HepG2 (cell line): ENCODE measurements around the gene CTU2. TPM values are rescaled to one million over a fixed set of nuclear protein-coding genes. Genes with fewer than 3 reads are reported as not detected.

Source experiments
- PLRG1 ChIP-seq: fragments of 450-650 bp; conservative IDR thresholded peaks from 2 replicates; pipeline ENCODE4 v1.6.1; 2016
- ZNF30 ChIP-seq: sonication (generic); formaldehyde crosslinking; IDR thresholded peaks from 2 replicates; pipeline ENCODE4 v1.5.0; 2020; ENCODE audit warnings: mild to moderate bottlenecking, missing genetic modification reagents
- ZNF615 ChIP-seq: sonication (generic); formaldehyde crosslinking; IDR thresholded peaks from 2 replicates; pipeline ENCODE4 v1.5.0; 2020; ENCODE audit warnings: mild to moderate bottlenecking, missing genetic modification reagents, borderline replicate concordance
- ZNF773 ChIP-seq: sonication (generic); formaldehyde crosslinking; IDR thresholded peaks from 2 replicates; pipeline ENCODE4 v1.4.0; 2020; ENCODE audit warnings: missing genetic modification reagents, borderline replicate concordance
- polyA plus RNA-seq, 8 experiments: library from polyadenylated mRNA; depleted of rRNA in 3 of 8; stranded (reverse) in 7 of 8; unstranded in 1 of 8; fragments of >200 nt; fragmentation: Illumina TruSeq in 4 of 8; extraction: Trizol in 4 of 8; gene quantifications; 2 replicates each; pipeline versions ENCODE4 v1.2.1 to v1.2.3, GENCODE V29; 2011 to 2016; ENCODE audit warnings: low read depth in 4 of 8, missing spikeins in 1 of 8, mixed read lengths in 1 of 8; ENCODE audit not compliant: insufficient read depth in 1 of 8
- total RNA-seq, 5 experiments: library from RNA; depleted of rRNA; stranded (reverse); fragments of >200 nt; fragmentation: Illumina TruSeq; extraction: Trizol; gene quantifications; 2 replicates each; pipeline ENCODE4 v1.2.3, GENCODE V29; 2016; ENCODE audit warnings: low read depth in 1 of 5
- TF ChIP-seq, protein P1 (sequence below): sonication (generic); formaldehyde crosslinking; IDR thresholded peaks from 2 replicates; pipeline ENCODE4 v1.8.1; 2023; ENCODE audit warnings: mild to moderate bottlenecking, moderate library complexity, missing genetic modification reagents
- TF ChIP-seq, protein P2 (sequence below), 2 experiments: IDR thresholded peaks; 2 replicates each; pipeline ENCODE4 v1.6.1; 2011 to 2012; ENCODE audit warnings: low read length in 2 of 2, borderline replicate concordance in 1 of 2, low read depth in 1 of 2, mild to moderate bottlenecking in 1 of 2, moderate library complexity in 1 of 2
- TF ChIP-seq, protein P3 (sequence below), 2 experiments: fragments of 450-650 bp in 1 of 2; sonication (generic) in 1 of 2; formaldehyde crosslinking in 1 of 2; IDR thresholded peaks; 2 replicates each; pipeline versions ENCODE4 v1.6.1 to v1.8.0; 2016 to 2022; ENCODE audit warnings: antibody characterized with exemption in 1 of 2, mild to moderate bottlenecking in 1 of 2, missing genetic modification reagents in 1 of 2
- TF ChIP-seq, protein P4 (sequence below): sonication (generic); formaldehyde crosslinking; IDR thresholded peaks from 2 replicates; pipeline ENCODE4 v1.4.0; 2020; ENCODE audit warnings: missing genetic modification reagents

CTU2 gene
- total and polyA plus RNA-seq, 2 of the 13 experiments (the other 11 are each of a cell fraction or from before 2014, with no cell fraction given) = 13.3 to 21.9 TPM

DNA sequence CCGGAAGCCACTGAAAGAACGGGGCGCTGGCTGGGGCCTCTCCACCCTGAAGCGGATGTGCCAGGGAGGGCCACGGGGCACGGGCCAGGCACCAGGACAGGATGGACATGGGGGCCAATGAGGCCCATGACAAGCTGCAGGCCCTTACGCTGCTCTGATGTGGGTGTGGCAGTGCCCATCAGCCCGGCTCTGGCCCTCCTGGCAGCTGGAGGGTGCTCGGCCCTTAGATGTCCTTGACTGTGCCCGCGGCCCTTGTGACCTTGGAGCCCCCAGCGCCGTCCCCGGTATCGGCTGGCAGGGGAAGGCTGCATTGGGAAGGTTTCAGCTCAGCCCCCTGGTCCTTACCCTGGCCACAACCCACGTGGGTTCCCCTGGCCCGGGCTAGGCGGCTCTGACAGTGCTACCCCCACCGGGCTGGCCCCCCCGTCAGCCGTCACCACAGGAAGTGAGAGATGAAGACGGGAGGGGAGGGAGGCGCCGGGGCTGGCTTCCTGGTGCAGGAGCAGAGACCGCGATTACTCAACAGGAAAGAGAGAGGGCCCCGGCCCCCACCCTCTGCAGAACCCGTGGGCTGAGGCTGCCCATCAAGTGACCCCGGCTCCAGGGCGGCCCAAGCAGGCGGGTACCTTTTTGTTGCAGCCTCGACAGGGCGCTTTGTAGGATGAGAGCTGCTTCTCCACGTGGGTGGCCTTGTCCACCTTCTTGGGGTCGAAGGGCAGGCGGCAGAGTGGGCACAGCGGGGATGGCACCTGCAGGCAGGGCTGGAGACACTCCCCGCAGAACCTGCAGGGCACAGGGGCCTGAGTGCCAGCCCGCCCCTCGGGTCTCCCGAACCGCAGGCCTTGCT, 5.4 kb upstream of the CTU2 start (continued):
- TF ChIP-seq, protein P1, sequence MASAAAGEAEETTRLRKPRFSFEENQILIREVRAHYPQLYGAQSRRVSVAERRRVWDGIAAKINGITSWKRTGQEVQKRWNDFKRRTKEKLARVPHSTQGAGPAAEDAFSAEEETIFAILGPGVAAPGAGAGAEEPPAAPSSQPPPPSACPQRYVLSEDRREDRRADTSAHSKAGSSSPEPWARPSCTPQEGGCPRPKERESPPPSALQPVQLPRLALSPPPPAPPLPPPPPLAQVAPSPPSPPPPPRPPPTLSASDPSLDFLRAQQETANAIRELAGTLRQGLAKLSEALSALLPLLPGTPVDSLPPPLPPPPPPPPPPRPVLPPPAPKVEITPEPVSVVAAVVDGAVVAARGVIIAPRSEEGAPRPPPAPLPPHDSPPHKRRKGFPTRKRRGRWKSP (CRISPR knock-in tag) = 0 out of 2 replicates have a peak, but pooled peaks have one; percentile 76
- TF ChIP-seq, protein P2, sequence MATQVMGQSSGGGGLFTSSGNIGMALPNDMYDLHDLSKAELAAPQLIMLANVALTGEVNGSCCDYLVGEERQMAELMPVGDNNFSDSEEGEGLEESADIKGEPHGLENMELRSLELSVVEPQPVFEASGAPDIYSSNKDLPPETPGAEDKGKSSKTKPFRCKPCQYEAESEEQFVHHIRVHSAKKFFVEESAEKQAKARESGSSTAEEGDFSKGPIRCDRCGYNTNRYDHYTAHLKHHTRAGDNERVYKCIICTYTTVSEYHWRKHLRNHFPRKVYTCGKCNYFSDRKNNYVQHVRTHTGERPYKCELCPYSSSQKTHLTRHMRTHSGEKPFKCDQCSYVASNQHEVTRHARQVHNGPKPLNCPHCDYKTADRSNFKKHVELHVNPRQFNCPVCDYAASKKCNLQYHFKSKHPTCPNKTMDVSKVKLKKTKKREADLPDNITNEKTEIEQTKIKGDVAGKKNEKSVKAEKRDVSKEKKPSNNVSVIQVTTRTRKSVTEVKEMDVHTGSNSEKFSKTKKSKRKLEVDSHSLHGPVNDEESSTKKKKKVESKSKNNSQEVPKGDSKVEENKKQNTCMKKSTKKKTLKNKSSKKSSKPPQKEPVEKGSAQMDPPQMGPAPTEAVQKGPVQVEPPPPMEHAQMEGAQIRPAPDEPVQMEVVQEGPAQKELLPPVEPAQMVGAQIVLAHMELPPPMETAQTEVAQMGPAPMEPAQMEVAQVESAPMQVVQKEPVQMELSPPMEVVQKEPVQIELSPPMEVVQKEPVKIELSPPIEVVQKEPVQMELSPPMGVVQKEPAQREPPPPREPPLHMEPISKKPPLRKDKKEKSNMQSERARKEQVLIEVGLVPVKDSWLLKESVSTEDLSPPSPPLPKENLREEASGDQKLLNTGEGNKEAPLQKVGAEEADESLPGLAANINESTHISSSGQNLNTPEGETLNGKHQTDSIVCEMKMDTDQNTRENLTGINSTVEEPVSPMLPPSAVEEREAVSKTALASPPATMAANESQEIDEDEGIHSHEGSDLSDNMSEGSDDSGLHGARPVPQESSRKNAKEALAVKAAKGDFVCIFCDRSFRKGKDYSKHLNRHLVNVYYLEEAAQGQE (IDR thresholded peaks at IDR 0.05; ENCODE audit: borderline replicate concordance in 1 of 2, low read depth in 1 of 2, low read length in 2 of 2) = no peak
- 0 out of 2 replicates have a peak, but pooled peaks have one; percentile 35 for TF ChIP-seq ZNF30 (CRISPR knock-in tag)
- no peak for TF ChIP-seq ZNF615
- TF ChIP-seq, protein P3, sequence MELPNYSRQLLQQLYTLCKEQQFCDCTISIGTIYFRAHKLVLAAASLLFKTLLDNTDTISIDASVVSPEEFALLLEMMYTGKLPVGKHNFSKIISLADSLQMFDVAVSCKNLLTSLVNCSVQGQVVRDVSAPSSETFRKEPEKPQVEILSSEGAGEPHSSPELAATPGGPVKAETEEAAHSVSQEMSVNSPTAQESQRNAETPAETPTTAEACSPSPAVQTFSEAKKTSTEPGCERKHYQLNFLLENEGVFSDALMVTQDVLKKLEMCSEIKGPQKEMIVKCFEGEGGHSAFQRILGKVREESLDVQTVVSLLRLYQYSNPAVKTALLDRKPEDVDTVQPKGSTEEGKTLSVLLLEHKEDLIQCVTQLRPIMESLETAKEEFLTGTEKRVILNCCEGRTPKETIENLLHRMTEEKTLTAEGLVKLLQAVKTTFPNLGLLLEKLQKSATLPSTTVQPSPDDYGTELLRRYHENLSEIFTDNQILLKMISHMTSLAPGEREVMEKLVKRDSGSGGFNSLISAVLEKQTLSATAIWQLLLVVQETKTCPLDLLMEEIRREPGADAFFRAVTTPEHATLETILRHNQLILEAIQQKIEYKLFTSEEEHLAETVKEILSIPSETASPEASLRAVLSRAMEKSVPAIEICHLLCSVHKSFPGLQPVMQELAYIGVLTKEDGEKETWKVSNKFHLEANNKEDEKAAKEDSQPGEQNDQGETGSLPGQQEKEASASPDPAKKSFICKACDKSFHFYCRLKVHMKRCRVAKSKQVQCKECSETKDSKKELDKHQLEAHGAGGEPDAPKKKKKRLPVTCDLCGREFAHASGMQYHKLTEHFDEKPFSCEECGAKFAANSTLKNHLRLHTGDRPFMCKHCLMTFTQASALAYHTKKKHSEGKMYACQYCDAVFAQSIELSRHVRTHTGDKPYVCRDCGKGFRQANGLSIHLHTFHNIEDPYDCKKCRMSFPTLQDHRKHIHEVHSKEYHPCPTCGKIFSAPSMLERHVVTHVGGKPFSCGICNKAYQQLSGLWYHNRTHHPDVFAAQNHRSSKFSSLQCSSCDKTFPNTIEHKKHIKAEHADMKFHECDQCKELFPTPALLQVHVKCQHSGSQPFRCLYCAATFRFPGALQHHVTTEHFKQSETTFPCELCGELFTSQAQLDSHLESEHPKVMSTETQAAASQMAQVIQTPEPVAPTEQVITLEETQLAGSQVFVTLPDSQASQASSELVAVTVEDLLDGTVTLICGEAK (IDR thresholded peaks at IDR 0.05) = no peak
- TF ChIP-seq, protein P3 (CRISPR knock-in tag; IDR thresholded peaks at IDR 0.05) = peak; percentile 83
- TF ChIP-seq ZNF773 (CRISPR knock-in tag) = no peak
- TF ChIP-seq, protein P4, sequence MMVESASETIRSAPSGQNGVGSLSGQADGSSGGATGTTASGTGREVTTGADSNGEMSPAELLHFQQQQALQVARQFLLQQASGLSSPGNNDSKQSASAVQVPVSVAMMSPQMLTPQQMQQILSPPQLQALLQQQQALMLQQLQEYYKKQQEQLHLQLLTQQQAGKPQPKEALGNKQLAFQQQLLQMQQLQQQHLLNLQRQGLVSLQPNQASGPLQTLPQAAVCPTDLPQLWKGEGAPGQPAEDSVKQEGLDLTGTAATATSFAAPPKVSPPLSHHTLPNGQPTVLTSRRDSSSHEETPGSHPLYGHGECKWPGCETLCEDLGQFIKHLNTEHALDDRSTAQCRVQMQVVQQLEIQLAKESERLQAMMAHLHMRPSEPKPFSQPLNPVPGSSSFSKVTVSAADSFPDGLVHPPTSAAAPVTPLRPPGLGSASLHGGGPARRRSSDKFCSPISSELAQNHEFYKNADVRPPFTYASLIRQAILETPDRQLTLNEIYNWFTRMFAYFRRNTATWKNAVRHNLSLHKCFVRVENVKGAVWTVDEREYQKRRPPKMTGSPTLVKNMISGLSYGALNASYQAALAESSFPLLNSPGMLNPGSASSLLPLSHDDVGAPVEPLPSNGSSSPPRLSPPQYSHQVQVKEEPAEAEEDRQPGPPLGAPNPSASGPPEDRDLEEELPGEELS (CRISPR knock-in tag) = no peak; the same call in 1 of the 2 replicates
- TF ChIP-seq PLRG1 = no peak
